GM12878 (cell line): ENCODE results near the gene GRIN2C. TPM values are rescaled to one million over a fixed set of nuclear protein-coding genes. Genes with fewer than 3 reads are reported as not detected.

ENCODE experiments used
- ATAC-seq: fragments of 200-7000 bp; cut with Tn5 transposase; 3 replicates; pipeline ENCODE4 v1.9.1; 2020; ENCODE audit warnings: mild to moderate bottlenecking, moderate library complexity
- BruUV-seq: library from RNA; stranded (reverse); fragments of 400-500 nt; replicated peaks from 2 replicates; lab custom pipeline; 2021; lab: Mats Ljungman, UMichigan
- CTCF ChIA-PET: fragments of 300-600 bp; sonication (Branson Sonifier 250); formaldehyde crosslinking; extraction: SDS; loops from one replicate; lab custom pipeline; 2021; ENCODE audit warnings: inconsistent platforms; lab: Yijun Ruan, JAX
- POLR2A ChIA-PET: fragments of 350-600 bp; formaldehyde crosslinking; extraction: SDS; loops from one replicate; lab custom pipeline; 2021; ENCODE audit warnings: inconsistent platforms; lab: Charles Lee
- RAD21 ChIA-PET: fragments of 300-600 bp; sonication (Branson Sonifier 250); formaldehyde crosslinking; loops from one replicate; lab custom pipeline; 2023; ENCODE audit warnings: antibody characterized with exemption; ENCODE audit not compliant: unreplicated experiment; lab: Charles Lee
- SMC1A ChIA-PET: fragments of 300-600 bp; sonication (Branson Sonifier 250); formaldehyde crosslinking; loops from one replicate; lab custom pipeline; 2023; ENCODE audit not compliant: unreplicated experiment, uncharacterized antibody; lab: Charles Lee
- DNase-seq: peaks from one replicate; pipeline ENCODE4 v3.0.0-alpha.2; 2011; ENCODE audit warnings: low read depth, low spot score
- FAIRE-seq: peaks from 3 replicates; lab custom pipeline; 2011; peaks lifted over from hg19 to GRCh38; lab: Jason Lieb, UNC
- H2AFZ ChIP-seq: 2 replicates; pipeline ENCODE4 v1.6.0; 2011; ENCODE audit warnings: low read depth, low read length, control low read depth; ENCODE audit not compliant: control insufficient read depth
- H3K27ac ChIP-seq: 2 replicates; pipeline ENCODE4 v1.5.1; 2011; ENCODE audit warnings: control low read depth; ENCODE audit not compliant: control insufficient read depth, insufficient read depth
- H3K27me3 ChIP-seq, 2 experiments: replicated peaks in 1 of 2; 2 replicates each; pipeline versions ENCODE4 v1.6.0 to v1.6.1; 2011; ENCODE audit warnings: low read length in 1 of 2; ENCODE audit not compliant: control insufficient read depth in 2 of 2, insufficient read depth in 2 of 2
- H3K36me3 ChIP-seq, 2 experiments: 2 replicates each; pipeline ENCODE4 v1.5.1; 2011; ENCODE audit warnings: low read length in 1 of 2; ENCODE audit not compliant: control insufficient read depth in 2 of 2, insufficient read depth in 2 of 2
- H3K4me1 ChIP-seq: 2 replicates; pipeline ENCODE4 v1.6.1; 2011; ENCODE audit warnings: mild to moderate bottlenecking, low read length, moderate library complexity, mixed read lengths; ENCODE audit not compliant: control insufficient read depth, insufficient read depth
- H3K4me2 ChIP-seq: 2 replicates; pipeline ENCODE4 v1.6.0; 2011; ENCODE audit warnings: control low read depth; ENCODE audit not compliant: control insufficient read depth, insufficient read depth
- H3K4me3 ChIP-seq: fragments of 200-600 bp; sonication (generic); 2 replicates; pipeline ENCODE4 v1.5.1; 2016
- H3K79me2 ChIP-seq: 2 replicates; pipeline ENCODE4 v1.6.0; 2011; ENCODE audit warnings: low read length; ENCODE audit not compliant: control insufficient read depth, insufficient read depth
- H3K9ac ChIP-seq: 2 replicates; pipeline ENCODE4 v1.8.0; 2011; ENCODE audit warnings: low read length, control low read depth, mixed read lengths; ENCODE audit not compliant: control insufficient read depth, insufficient read depth
- H3K9me3 ChIP-seq: replicated peaks from 3 replicates; pipeline ENCODE4 v1.5.1; 2011; ENCODE audit warnings: mild to moderate bottlenecking, low read length; ENCODE audit not compliant: control insufficient read depth, insufficient read depth
- H4K20me1 ChIP-seq: 2 replicates; pipeline ENCODE4 v1.6.0; 2011; ENCODE audit not compliant: control insufficient read depth, insufficient read depth
- ASH2L ChIP-seq: fragments of 300-600, 200-600 bp; sonication (generic); IDR thresholded peaks from 2 replicates; pipeline ENCODE4 v1.6.1; 2017; ENCODE audit warnings: low read depth, mild to moderate bottlenecking, borderline replicate concordance
- CEBPB ChIP-seq, 2 experiments: fragments of 150-350 bp in 1 of 2; IDR thresholded peaks; 2 replicates each; pipeline ENCODE4 v1.6.1; 2012 to 2014; ENCODE audit warnings: low read depth in 2 of 2, low read length in 2 of 2, borderline replicate concordance in 1 of 2, inconsistent platforms in 1 of 2
- HDAC6 ChIP-seq: fragments of 200-600 bp; sonication (generic); IDR thresholded peaks from one replicate; pipeline ENCODE4 v1.8.0; 2017; ENCODE audit warnings: antibody characterized with exemption; ENCODE audit not compliant: unreplicated experiment
- MYC ChIP-seq: IDR thresholded peaks from 2 replicates; pipeline ENCODE4 v1.6.1; 2011; ENCODE audit warnings: mild to moderate bottlenecking, low read length, moderate library complexity, inconsistent platforms; ENCODE audit not compliant: insufficient read depth, insufficient replicate concordance, insufficient read length, severe bottlenecking
- NR2C2 ChIP-seq: IDR thresholded peaks from 2 replicates; pipeline ENCODE4 v1.6.1; 2011; ENCODE audit warnings: borderline replicate concordance, low read depth; ENCODE audit not compliant: control insufficient read depth, insufficient read length
- TARDBP ChIP-seq: IDR thresholded peaks from 2 replicates; pipeline ENCODE4 v1.6.1; 2016; ENCODE audit warnings: borderline replicate concordance
- TCF7 ChIP-seq: IDR thresholded peaks from 2 replicates; pipeline ENCODE4 v1.6.1; 2014; ENCODE audit warnings: antibody characterized with exemption, borderline replicate concordance
- ZNF274 ChIP-seq: IDR thresholded peaks from one replicate; pipeline ENCODE4 v1.8.0; 2011; ENCODE audit not compliant: insufficient read length, insufficient read depth
- WGBS: methylation state at CpG from one replicate; pipeline ENCODE4 v1.1.6; 2016; ENCODE audit warnings: low lambda C conversion rate; ENCODE audit not compliant: insufficient replicate concordance, insufficient coverage; ENCODE audit errors: missing lambda C conversion rate; 5-methylcytosine and 5-hydroxymethylcytosine counted together
- in situ Hi-C: fragments of 300-500 bp; cut with MboI; formaldehyde crosslinking; loops from 9 replicates; pipeline ENCODE4 v1.14.3; 2018; ENCODE audit warnings: mixed read lengths
- intact Hi-C: fragments of 100-400 bp; cut with micrococcal nuclease; formaldehyde crosslinking; loops from one replicate; pipeline ENCODE4 v1.14.2; 2022; ENCODE audit not compliant: unreplicated experiment
- polyA plus RNA-seq, 11 experiments: library from polyadenylated mRNA; depleted of rRNA in 4 of 11; unstranded in 6 of 11; stranded (reverse) in 5 of 11; fragments of >200 nt; fragmentation: Nextera tagmentation in 4 of 11; fragmentation: Illumina TruSeq in 1 of 11; extraction: Ambion mirVana in 4 of 11; extraction: Trizol in 1 of 11; gene quantifications; 1 replicate in 1 of 11; 2 replicates in 10 of 11; pipeline versions ENCODE4 v1.2.1 to v1.2.3, GENCODE V29; 2011 to 2016; ENCODE audit warnings: inconsistent platforms in 2 of 11, missing spikeins in 2 of 11, low read depth in 1 of 11
- total RNA-seq, 4 experiments: library from RNA; depleted of rRNA in 3 of 4; stranded (reverse); fragments of >200 nt in 3 of 4; fragmentation: Illumina TruSeq in 1 of 4; extraction: Trizol in 1 of 4; gene quantifications; 2 replicates each; pipeline versions ENCODE4 v1.2.1 to v1.2.3, GENCODE V29; 2013 to 2021

GRIN2C gene
- total and polyA plus RNA-seq, 10 of the 15 experiments (the other 5 are each of a cell fraction or from before 2014, with no cell fraction given), result 0.01 to 0.20 (median 0.11) TPM; not detected in 2

DNA sequence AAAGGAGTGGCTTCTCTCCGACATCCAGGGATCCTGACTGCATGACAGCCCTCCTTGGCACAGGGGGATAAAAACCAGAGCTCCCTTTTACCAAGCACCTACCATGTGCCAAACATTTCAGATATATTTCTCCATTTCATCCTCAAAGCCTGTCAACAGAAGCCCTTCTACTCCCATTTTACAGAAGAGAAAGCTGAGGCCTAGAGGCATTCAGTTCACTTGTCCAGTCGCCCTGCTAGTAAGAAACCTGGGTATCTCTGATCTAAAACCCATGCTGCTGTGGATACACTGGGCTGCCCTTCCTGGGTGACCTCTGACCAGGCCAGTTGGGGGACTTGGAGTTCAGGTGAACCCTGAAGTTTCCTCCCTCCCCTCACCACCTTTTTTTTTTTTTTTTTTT, 19.0 kb upstream of the GRIN2C start:
- no TSS peak for BruUV-seq
- no peak overlapping the region for H3K9ac ChIP-seq
- no peak for ATAC-seq
- ChIA-PET SMC1A (interaction anchor here (0.7 kb wide), 1 partner anchor 851 kb away, joined by 3 read pairs; no protein-coding TSS in a partner anchor), CTCF (interaction anchor here (0.9 to 1.3 kb wide), 2 partner anchors 13 to 79 kb away, joined by 3 to 4 read pairs; no protein-coding TSS in a partner anchor), RAD21 (no interaction called here), POLR2A (no interaction called here)
- H3K79me2 ChIP-seq, result peaks cover 2% of the 10 kb centered on the region; the same call in 1 of the 2 replicates
- H2AFZ ChIP-seq, result no peak overlapping the region
- 15% methylated on average over 2 of the region's 2 CpGs for WGBS
- H3K4me3 ChIP-seq, result no peak overlapping the region
- intact Hi-C loops, result no loop called here
- H3K4me2 ChIP-seq, result no peak overlapping the region
- no peak overlapping the region for H3K27ac ChIP-seq
- in situ Hi-C loops, result no loop called here
- TF ChIP-seq ASH2L (no peak), ZNF274 (no peak), MYC (no peak), HDAC6 (no peak), CEBPB (IDR thresholded peaks at IDR 0.05; ENCODE audit: borderline replicate concordance in 1 of 2, low read depth in 2 of 2, low read length in 2 of 2) (no peak), TCF7 (no peak), TARDBP (no peak), NR2C2 (no peak)
- no peak for DNase-seq
- H3K27me3 ChIP-seq, result no peaks in the 10 kb centered on the region
- no peak for FAIRE-seq
- H4K20me1 ChIP-seq, result no peaks in the 10 kb centered on the region
- no peaks in the 10 kb centered on the region for H3K36me3 ChIP-seq
- H3K4me1 ChIP-seq, result peaks cover 3% of the 10 kb centered on the region; the same call in 1 of the 2 replicates
- H3K9me3 ChIP-seq, result no peaks in the 10 kb centered on the region
